Adrenal gland (tissue), 5 donors: Measurements from ENCODE around the gene CDCA7.

Experiments used
- CTCF ChIP-seq, 6 experiments: fragments of 450-650 bp in 4 of 6; fragments of 200-600 bp in 2 of 6; sonication (generic) in 1 of 6; IDR thresholded peaks; 1 replicate in 5 of 6; 2 replicates in 1 of 6; pipeline versions ENCODE4 v1.5.1 to v1.8.0; 2016 to 2021; ENCODE audit warnings: antibody characterized with exemption in 6 of 6, mild to moderate bottlenecking in 2 of 6, moderate library complexity in 1 of 6
- POLR2A ChIP-seq, 2 donors: fragments of 450-650 bp; IDR thresholded peaks; one replicate each; pipeline ENCODE4 v1.6.1; 2017; ENCODE audit warnings: antibody characterized with exemption in 2 of 2, mild to moderate bottlenecking in 2 of 2, moderate library complexity in 1 of 2
- donor health status: DM: no; HTN: no; CAD: no.

DNA sequence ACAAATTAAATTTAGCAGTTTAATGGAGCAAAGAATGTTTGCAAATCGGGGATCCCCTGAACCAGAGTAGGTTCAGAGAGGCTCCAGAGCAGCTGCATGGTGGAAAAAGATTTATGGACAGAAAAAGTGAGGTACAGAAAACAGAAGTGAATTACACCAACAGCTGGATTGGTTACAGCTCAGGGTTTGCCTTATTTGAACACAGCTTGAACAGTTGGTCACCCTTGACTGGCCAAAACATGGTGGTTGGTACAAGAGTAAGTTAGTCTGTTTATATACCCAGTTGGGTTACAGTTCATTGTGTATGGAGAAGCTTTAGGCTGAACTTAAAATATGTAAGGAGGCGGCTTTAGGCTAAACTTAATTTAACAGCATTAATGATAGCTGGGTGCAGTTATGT, 5.4 kb upstream of the CDCA7 start:
- TF ChIP-seq CTCF (IDR thresholded peaks at IDR 0.05) (no peak), POLR2A (IDR thresholded peaks at IDR 0.05) (no peak)
